HepG2 (cell line): ENCODE data around the gene CENPP. TPM values are rescaled to one million over a fixed set of nuclear protein-coding genes. Genes with fewer than 3 reads are reported as not detected.

Experiments
- ATAC-seq: fragments of 200-7000 bp; cut with Tn5 transposase; 3 replicates; pipeline ENCODE4 v1.9.1; 2020; ENCODE audit warnings: mild to moderate bottlenecking, moderate library complexity
- BruUV-seq: library from RNA; stranded (reverse); fragments of 400-500 nt; replicated peaks from 2 replicates; lab custom pipeline; 2021; lab: Mats Ljungman, UMichigan
- CTCF ChIA-PET: fragments of 300-600 bp; formaldehyde crosslinking; extraction: SDS; loops from one replicate; lab custom pipeline; 2021; ENCODE audit warnings: low total read pairs, inconsistent platforms, low intra/inter-chr PET ratio; lab: Yijun Ruan, JAX
- POLR2A ChIA-PET: fragments of 350-600 bp; sonication (Branson Sonifier 250); formaldehyde crosslinking; loops from one replicate; lab custom pipeline; 2020; ENCODE audit warnings: antibody characterized with exemption, inconsistent platforms; lab: Yijun Ruan, JAX
- DNase-seq: peaks from one replicate; pipeline ENCODE4 v3.0.0-alpha.2; 2015; ENCODE audit warnings: low spot score
- FAIRE-seq: peaks from 3 replicates; lab custom pipeline; 2011; peaks lifted over from hg19 to GRCh38; lab: Jason Lieb, UNC
- H2AFZ ChIP-seq: one replicate; pipeline ENCODE4 v1.6.1; 2011; ENCODE audit warnings: low read length, inconsistent platforms
- H3K27ac ChIP-seq: fragments of 300-600 bp; 3 replicates; pipeline ENCODE4 v1.8.0; 2011; ENCODE audit warnings: mixed run types, mild to moderate bottlenecking, mixed read lengths, low read length, inconsistent platforms; ENCODE audit not compliant: insufficient read depth; ENCODE audit errors: extremely low read length
- H3K27me3 ChIP-seq, 2 experiments: fragments of 200-600 bp in 1 of 2; 2 replicates in 1 of 2; 3 replicates in 1 of 2; pipeline versions ENCODE4 v1.6.0 to v1.8.0; 2011; ENCODE audit warnings: low read length in 2 of 2, mild to moderate bottlenecking in 2 of 2, moderate library complexity in 2 of 2, inconsistent platforms in 1 of 2; ENCODE audit not compliant: insufficient read depth in 2 of 2, control insufficient read depth in 1 of 2
- H3K36me3 ChIP-seq, 2 experiments: fragments of 200-600 bp in 1 of 2; replicated peaks in 1 of 2; 2 replicates in 1 of 2; 3 replicates in 1 of 2; pipeline versions ENCODE4 v1.5.1 to v1.8.0; 2011; ENCODE audit warnings: low read length in 2 of 2, inconsistent platforms in 1 of 2; ENCODE audit not compliant: insufficient read depth in 2 of 2, control insufficient read depth in 1 of 2
- H3K4me1 ChIP-seq: 2 replicates; pipeline ENCODE4 v1.5.1; 2012; ENCODE audit warnings: low read length, inconsistent platforms; ENCODE audit not compliant: insufficient read depth
- H3K4me2 ChIP-seq: 2 replicates; pipeline ENCODE4 v1.6.0; 2011; ENCODE audit warnings: low read depth, low read length, inconsistent platforms
- H3K4me3 ChIP-seq, 3 experiments: fragments of 200-600 bp in 1 of 3; sonication (generic), shearing (Covaris generic) in 1 of 3; replicated peaks in 1 of 3; 2 replicates each; pipeline ENCODE4 v1.5.1; 2011 to 2016; ENCODE audit warnings: low read length in 3 of 3, inconsistent platforms in 2 of 3, low read depth in 2 of 3, mild to moderate bottlenecking in 2 of 3, control low read depth in 1 of 3, mixed read lengths in 1 of 3; ENCODE audit not compliant: insufficient read depth in 1 of 3
- H3K79me2 ChIP-seq: one replicate; pipeline ENCODE4 v1.6.1; 2011; ENCODE audit warnings: low read length, inconsistent platforms; ENCODE audit not compliant: insufficient read depth
- H3K9ac ChIP-seq: 2 replicates; pipeline ENCODE4 v1.6.0; 2011; ENCODE audit warnings: mild to moderate bottlenecking, low read depth, low read length, inconsistent platforms; ENCODE audit not compliant: insufficient read depth
- H3K9me3 ChIP-seq: 2 replicates; pipeline ENCODE4 v1.5.1; 2012; ENCODE audit warnings: mild to moderate bottlenecking, low read length
- H4K20me1 ChIP-seq: 2 replicates; pipeline ENCODE4 v1.6.0; 2011; ENCODE audit warnings: inconsistent platforms, mild to moderate bottlenecking, low read length, moderate library complexity; ENCODE audit not compliant: insufficient read depth
- HMGA1 ChIP-seq: sonication (generic); formaldehyde crosslinking; conservative IDR thresholded peaks from 2 replicates; pipeline ENCODE4 v1.4.0; 2020; ENCODE audit warnings: missing genetic modification reagents
- ZNF558 ChIP-seq: sonication (generic); formaldehyde crosslinking; IDR thresholded peaks from 2 replicates; pipeline ENCODE4 v1.9.0; 2022; ENCODE audit warnings: mild to moderate bottlenecking, missing genetic modification reagents, borderline replicate concordance
- WGBS: methylation state at CpG from one replicate; pipeline ENCODE4 v1.1.6; 2017; ENCODE audit warnings: low lambda C conversion rate; 5-methylcytosine and 5-hydroxymethylcytosine counted together
- in situ Hi-C: cut with HindIII; loops from 2 replicates; pipeline ENCODE4 v1.10.0; 2017; ENCODE audit warnings: low pct_unique_long_range_greater_than_20kb; ENCODE audit not compliant: extremely low pct_ligation_motif_present
- intact Hi-C: fragments of 100-400 bp; cut with micrococcal nuclease; formaldehyde crosslinking; loops from one replicate; pipeline ENCODE4 v1.10.0; 2022; ENCODE audit not compliant: unreplicated experiment
- polyA plus RNA-seq, 8 experiments: library from polyadenylated mRNA; depleted of rRNA in 3 of 8; stranded (reverse) in 7 of 8; unstranded in 1 of 8; fragments of >200 nt; fragmentation: Illumina TruSeq in 4 of 8; extraction: Trizol in 4 of 8; gene quantifications; 2 replicates each; pipeline versions ENCODE4 v1.2.1 to v1.2.3, GENCODE V29; 2011 to 2016; ENCODE audit warnings: low read depth in 4 of 8, missing spikeins in 1 of 8, mixed read lengths in 1 of 8; ENCODE audit not compliant: insufficient read depth in 1 of 8
- total RNA-seq, 5 experiments: library from RNA; depleted of rRNA; stranded (reverse); fragments of >200 nt; fragmentation: Illumina TruSeq; extraction: Trizol; gene quantifications; 2 replicates each; pipeline ENCODE4 v1.2.3, GENCODE V29; 2016; ENCODE audit warnings: low read depth in 1 of 5
- TF ChIP-seq, protein P1 (sequence below): sonication (generic); formaldehyde crosslinking; IDR thresholded peaks from 2 replicates; pipeline ENCODE4 v1.5.0; 2020; ENCODE audit warnings: missing genetic modification reagents, mild to moderate bottlenecking, borderline replicate concordance
- TF ChIP-seq, protein P2 (sequence below): IDR thresholded peaks from 2 replicates; pipeline ENCODE4 v1.6.1; 2016; ENCODE audit warnings: low read depth, missing genetic modification reagents, missing compliant biosample characterization
- TF ChIP-seq, protein P3 (sequence below): sonication (generic); formaldehyde crosslinking; IDR thresholded peaks from 2 replicates; pipeline ENCODE4 v1.4.0; 2020; ENCODE audit warnings: missing genetic modification reagents

CENPP gene
- total and polyA plus RNA-seq, 2 of the 13 experiments (the other 11 are each of a cell fraction or from before 2014, with no cell fraction given): 2.0 to 11.4 TPM

DNA sequence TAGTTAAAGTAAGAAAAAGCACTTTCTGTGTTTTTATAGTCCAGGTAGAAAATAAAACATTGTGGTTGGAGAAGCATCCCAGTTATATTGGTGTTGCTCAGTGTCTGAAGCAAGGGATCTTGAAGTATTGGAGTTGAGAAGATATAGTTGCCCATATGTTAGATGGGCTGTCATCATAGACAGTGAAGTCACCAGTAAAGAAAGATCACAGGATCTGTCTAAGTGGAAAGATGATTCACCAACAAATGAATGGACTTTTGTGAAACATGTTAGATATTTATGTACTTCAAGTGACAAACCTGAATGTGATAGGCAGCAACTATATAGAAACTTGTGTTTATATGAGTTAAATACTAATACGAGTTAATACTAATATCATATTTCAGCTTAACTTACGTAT lies 66.9 kb downstream of the CENPP start:
- no peak for DNase-seq
- 94% methylated on average over 2 of the region's 2 CpGs for WGBS
- intact Hi-C loops (no loop called here), in situ Hi-C loops (no loop called here)
- Histone ChIP-seq H3K27ac (no peak overlapping the region), H2AFZ (no peak overlapping the region), H3K36me3 (no peaks in the 10 kb centered on the region), H3K4me2 (no peak overlapping the region), H3K9ac (no peak overlapping the region), H3K4me3 (no peak overlapping the region), H3K79me2 (no peaks in the 10 kb centered on the region), H3K9me3 (no peaks in the 10 kb centered on the region), H4K20me1 (no peaks in the 10 kb centered on the region), H3K27me3 (no peaks in the 10 kb centered on the region), H3K4me1 (no peaks in the 10 kb centered on the region)
- ChIA-PET POLR2A (no interaction called here), CTCF (no interaction called here)
- no peak for FAIRE-seq
- TF ChIP-seq, protein P1, sequence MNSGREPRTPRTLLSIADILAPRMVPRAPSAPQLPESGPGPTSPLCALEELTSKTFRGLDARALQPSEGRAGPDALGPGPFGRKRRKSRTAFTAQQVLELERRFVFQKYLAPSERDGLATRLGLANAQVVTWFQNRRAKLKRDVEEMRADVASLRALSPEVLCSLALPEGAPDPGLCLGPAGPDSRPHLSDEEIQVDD: no peak
- TF ChIP-seq HMGA1 (no peak), ZNF558 (CRISPR knock-in tag) (no peak)
- TF ChIP-seq, protein P2, sequence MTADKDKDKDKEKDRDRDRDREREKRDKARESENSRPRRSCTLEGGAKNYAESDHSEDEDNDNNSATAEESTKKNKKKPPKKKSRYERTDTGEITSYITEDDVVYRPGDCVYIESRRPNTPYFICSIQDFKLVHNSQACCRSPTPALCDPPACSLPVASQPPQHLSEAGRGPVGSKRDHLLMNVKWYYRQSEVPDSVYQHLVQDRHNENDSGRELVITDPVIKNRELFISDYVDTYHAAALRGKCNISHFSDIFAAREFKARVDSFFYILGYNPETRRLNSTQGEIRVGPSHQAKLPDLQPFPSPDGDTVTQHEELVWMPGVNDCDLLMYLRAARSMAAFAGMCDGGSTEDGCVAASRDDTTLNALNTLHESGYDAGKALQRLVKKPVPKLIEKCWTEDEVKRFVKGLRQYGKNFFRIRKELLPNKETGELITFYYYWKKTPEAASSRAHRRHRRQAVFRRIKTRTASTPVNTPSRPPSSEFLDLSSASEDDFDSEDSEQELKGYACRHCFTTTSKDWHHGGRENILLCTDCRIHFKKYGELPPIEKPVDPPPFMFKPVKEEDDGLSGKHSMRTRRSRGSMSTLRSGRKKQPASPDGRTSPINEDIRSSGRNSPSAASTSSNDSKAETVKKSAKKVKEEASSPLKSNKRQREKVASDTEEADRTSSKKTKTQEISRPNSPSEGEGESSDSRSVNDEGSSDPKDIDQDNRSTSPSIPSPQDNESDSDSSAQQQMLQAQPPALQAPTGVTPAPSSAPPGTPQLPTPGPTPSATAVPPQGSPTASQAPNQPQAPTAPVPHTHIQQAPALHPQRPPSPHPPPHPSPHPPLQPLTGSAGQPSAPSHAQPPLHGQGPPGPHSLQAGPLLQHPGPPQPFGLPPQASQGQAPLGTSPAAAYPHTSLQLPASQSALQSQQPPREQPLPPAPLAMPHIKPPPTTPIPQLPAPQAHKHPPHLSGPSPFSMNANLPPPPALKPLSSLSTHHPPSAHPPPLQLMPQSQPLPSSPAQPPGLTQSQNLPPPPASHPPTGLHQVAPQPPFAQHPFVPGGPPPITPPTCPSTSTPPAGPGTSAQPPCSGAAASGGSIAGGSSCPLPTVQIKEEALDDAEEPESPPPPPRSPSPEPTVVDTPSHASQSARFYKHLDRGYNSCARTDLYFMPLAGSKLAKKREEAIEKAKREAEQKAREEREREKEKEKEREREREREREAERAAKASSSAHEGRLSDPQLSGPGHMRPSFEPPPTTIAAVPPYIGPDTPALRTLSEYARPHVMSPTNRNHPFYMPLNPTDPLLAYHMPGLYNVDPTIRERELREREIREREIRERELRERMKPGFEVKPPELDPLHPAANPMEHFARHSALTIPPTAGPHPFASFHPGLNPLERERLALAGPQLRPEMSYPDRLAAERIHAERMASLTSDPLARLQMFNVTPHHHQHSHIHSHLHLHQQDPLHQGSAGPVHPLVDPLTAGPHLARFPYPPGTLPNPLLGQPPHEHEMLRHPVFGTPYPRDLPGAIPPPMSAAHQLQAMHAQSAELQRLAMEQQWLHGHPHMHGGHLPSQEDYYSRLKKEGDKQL (CRISPR knock-in tag): no peak
- TF ChIP-seq, protein P3, sequence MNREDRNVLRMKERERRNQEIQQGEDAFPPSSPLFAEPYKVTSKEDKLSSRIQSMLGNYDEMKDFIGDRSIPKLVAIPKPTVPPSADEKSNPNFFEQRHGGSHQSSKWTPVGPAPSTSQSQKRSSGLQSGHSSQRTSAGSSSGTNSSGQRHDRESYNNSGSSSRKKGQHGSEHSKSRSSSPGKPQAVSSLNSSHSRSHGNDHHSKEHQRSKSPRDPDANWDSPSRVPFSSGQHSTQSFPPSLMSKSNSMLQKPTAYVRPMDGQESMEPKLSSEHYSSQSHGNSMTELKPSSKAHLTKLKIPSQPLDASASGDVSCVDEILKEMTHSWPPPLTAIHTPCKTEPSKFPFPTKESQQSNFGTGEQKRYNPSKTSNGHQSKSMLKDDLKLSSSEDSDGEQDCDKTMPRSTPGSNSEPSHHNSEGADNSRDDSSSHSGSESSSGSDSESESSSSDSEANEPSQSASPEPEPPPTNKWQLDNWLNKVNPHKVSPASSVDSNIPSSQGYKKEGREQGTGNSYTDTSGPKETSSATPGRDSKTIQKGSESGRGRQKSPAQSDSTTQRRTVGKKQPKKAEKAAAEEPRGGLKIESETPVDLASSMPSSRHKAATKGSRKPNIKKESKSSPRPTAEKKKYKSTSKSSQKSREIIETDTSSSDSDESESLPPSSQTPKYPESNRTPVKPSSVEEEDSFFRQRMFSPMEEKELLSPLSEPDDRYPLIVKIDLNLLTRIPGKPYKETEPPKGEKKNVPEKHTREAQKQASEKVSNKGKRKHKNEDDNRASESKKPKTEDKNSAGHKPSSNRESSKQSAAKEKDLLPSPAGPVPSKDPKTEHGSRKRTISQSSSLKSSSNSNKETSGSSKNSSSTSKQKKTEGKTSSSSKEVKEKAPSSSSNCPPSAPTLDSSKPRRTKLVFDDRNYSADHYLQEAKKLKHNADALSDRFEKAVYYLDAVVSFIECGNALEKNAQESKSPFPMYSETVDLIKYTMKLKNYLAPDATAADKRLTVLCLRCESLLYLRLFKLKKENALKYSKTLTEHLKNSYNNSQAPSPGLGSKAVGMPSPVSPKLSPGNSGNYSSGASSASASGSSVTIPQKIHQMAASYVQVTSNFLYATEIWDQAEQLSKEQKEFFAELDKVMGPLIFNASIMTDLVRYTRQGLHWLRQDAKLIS (CRISPR knock-in tag): no peak
- no TSS peak for BruUV-seq
- no peak for ATAC-seq
